SK-N-SH (cell line): ENCODE data around the gene FRAS1. TPM values are rescaled to one million over a fixed set of nuclear protein-coding genes. Genes with fewer than 3 reads are reported as not detected.

Source experiments
- CTCF ChIA-PET: fragments of 300-600, 350-600 bp; formaldehyde crosslinking; extraction: SDS; loops from one replicate; lab custom pipeline; 2021; lab: Yijun Ruan, JAX
- POLR2A ChIA-PET: fragments of 350-600 bp; sonication (Branson Sonifier 250); formaldehyde crosslinking; extraction: SDS; loops from one replicate; lab custom pipeline; 2020; ENCODE audit warnings: antibody characterized with exemption, inconsistent platforms; lab: Yijun Ruan, JAX
- DNase-seq: peaks from one replicate; pipeline ENCODE4 v3.0.0; 2012
- H2AFZ ChIP-seq: fragments of 200-600 bp; sonication (generic); 2 replicates; pipeline ENCODE4 v1.8.1; 2016; ENCODE audit warnings: antibody characterized with exemption, mild to moderate bottlenecking, low read depth
- H3F3A ChIP-seq: fragments of 200-600 bp; sonication (generic); replicated peaks from 2 replicates; pipeline ENCODE3; 2016; ENCODE audit warnings: antibody characterized with exemption, mild to moderate bottlenecking; ENCODE audit not compliant: insufficient read depth
- H3K27ac ChIP-seq, 2 experiments: fragments of 200-500 bp in 1 of 2; fragments of 200-600 bp in 1 of 2; sonication (Bioruptor generic) in 1 of 2; sonication (generic), shearing (Covaris generic) in 1 of 2; 2 replicates each; pipeline versions ENCODE4 v1.5.1 to v1.6.1; 2014 to 2016; ENCODE audit warnings: low read depth in 2 of 2, inconsistent platforms in 1 of 2, low read length in 1 of 2, mild to moderate bottlenecking in 1 of 2, mixed read lengths in 1 of 2
- H3K27me3 ChIP-seq: fragments of 200-600 bp; sonication (generic), shearing (Covaris generic); 2 replicates; pipeline ENCODE4 v1.6.1; 2016; ENCODE audit warnings: mixed run types; ENCODE audit not compliant: insufficient read depth
- H3K36me3 ChIP-seq, 2 experiments: fragments of 200-500 bp in 1 of 2; fragments of 200-600 bp in 1 of 2; sonication (Bioruptor generic) in 1 of 2; sonication (generic) in 1 of 2; replicated peaks in 1 of 2; 2 replicates each; pipeline versions ENCODE3 to v1.5.1; 2014 to 2016; ENCODE audit warnings: low read length in 1 of 2, mild to moderate bottlenecking in 1 of 2; ENCODE audit not compliant: insufficient read depth in 2 of 2, control insufficient read depth in 1 of 2
- H3K4me1 ChIP-seq, 2 experiments: fragments of 200-500 bp in 1 of 2; fragments of 200-600 bp in 1 of 2; sonication (Bioruptor generic) in 1 of 2; sonication (generic), shearing (Covaris generic) in 1 of 2; 2 replicates each; pipeline versions ENCODE4 v1.5.1 to v1.6.1; 2014 to 2016; ENCODE audit warnings: low read depth in 1 of 2, low read length in 1 of 2, mixed run types in 1 of 2; ENCODE audit not compliant: insufficient read depth in 2 of 2, control insufficient read depth in 1 of 2
- H3K4me2 ChIP-seq: fragments of 200-600 bp; sonication (generic), shearing (Covaris generic); 2 replicates; pipeline ENCODE4 v1.6.1; 2017; ENCODE audit warnings: mixed run types
- H3K4me3 ChIP-seq, 2 experiments: fragments of 200-500 bp in 1 of 2; fragments of 200-600 bp in 1 of 2; sonication (Bioruptor generic) in 1 of 2; sonication (generic), shearing (Covaris generic) in 1 of 2; 2 replicates each; pipeline versions ENCODE4 v1.5.1 to v1.8.1; 2014 to 2016; ENCODE audit warnings: low read depth in 2 of 2, inconsistent platforms in 1 of 2, low read length in 1 of 2, mild to moderate bottlenecking in 1 of 2, mixed read lengths in 1 of 2, moderate library complexity in 1 of 2
- H3K79me2 ChIP-seq: fragments of 200-600 bp; sonication (generic); 2 replicates; pipeline ENCODE4 v1.8.1; 2017; ENCODE audit warnings: mild to moderate bottlenecking; ENCODE audit not compliant: insufficient read depth
- H3K9ac ChIP-seq: fragments of 200-600 bp; sonication (generic); 2 replicates; pipeline ENCODE4 v1.6.1; 2017; ENCODE audit warnings: mixed run types
- H3K9me2 ChIP-seq: fragments of 200-600 bp; sonication (generic); 2 replicates; pipeline ENCODE4 v1.6.1; 2017; ENCODE audit warnings: mixed run types
- H3K9me3 ChIP-seq: fragments of 200-600 bp; sonication (generic); 2 replicates; pipeline ENCODE4 v1.6.1; 2017; ENCODE audit warnings: mixed run types, mild to moderate bottlenecking, moderate library complexity
- H4K20me1 ChIP-seq: fragments of 200-600 bp; sonication (generic); 2 replicates; pipeline ENCODE4 v1.6.1; 2017; ENCODE audit warnings: mild to moderate bottlenecking, mixed run types; ENCODE audit not compliant: insufficient read depth
- EP300 ChIP-seq, 2 experiments: IDR thresholded peaks; 2 replicates each; pipeline versions ENCODE4 v1.4.0 to v1.6.1; 2012; ENCODE audit warnings: borderline replicate concordance in 1 of 2, low read depth in 1 of 2, low read length in 1 of 2
- EZH2phosphoT487 ChIP-seq: fragments of 200-600 bp; sonication (generic); IDR thresholded peaks from 2 replicates; pipeline ENCODE4 v1.6.1; 2017; ENCODE audit warnings: low read depth, mixed run types, mild to moderate bottlenecking, antibody characterized with exemption, moderate library complexity, borderline replicate concordance
- FOSL2 ChIP-seq: IDR thresholded peaks from 2 replicates; pipeline ENCODE4 v1.4.0; 2012; ENCODE audit warnings: low read depth, mild to moderate bottlenecking, moderate library complexity, borderline replicate concordance
- FOXJ3 ChIP-seq: sonication (generic); formaldehyde crosslinking; IDR thresholded peaks from 2 replicates; pipeline ENCODE4 v1.5.1; 2020; ENCODE audit warnings: mild to moderate bottlenecking, missing genetic modification reagents
- FOXM1 ChIP-seq: IDR thresholded peaks from 2 replicates; pipeline ENCODE4 v1.4.0; 2012; ENCODE audit warnings: low read depth, mild to moderate bottlenecking
- GABPA ChIP-seq: IDR thresholded peaks from 2 replicates; pipeline ENCODE4 v1.4.0; 2012; ENCODE audit warnings: low read depth, mild to moderate bottlenecking
- IRF3 ChIP-seq: fragments of 150-350 bp; IDR thresholded peaks from 2 replicates; pipeline ENCODE4 v1.6.1; 2016; ENCODE audit warnings: mild to moderate bottlenecking, low read depth, low read length
- MAX ChIP-seq: IDR thresholded peaks from 2 replicates; pipeline ENCODE4 v1.4.0; 2012; ENCODE audit warnings: low read depth
- MXI1 ChIP-seq: IDR thresholded peaks from 2 replicates; pipeline ENCODE4 v1.6.1; 2012; ENCODE audit warnings: mild to moderate bottlenecking, low read depth, low read length, improper control_type of control experiment
- NFIC ChIP-seq: IDR thresholded peaks from 2 replicates; pipeline ENCODE4 v1.4.0; 2012; ENCODE audit warnings: borderline replicate concordance
- NRF1 ChIP-seq: IDR thresholded peaks from 2 replicates; pipeline ENCODE4 v1.6.1; 2012; ENCODE audit warnings: low read depth, mild to moderate bottlenecking, low read length
- PBX3 ChIP-seq: IDR thresholded peaks from 2 replicates; pipeline ENCODE4; 2012
- POLR2AphosphoS5 ChIP-seq: IDR thresholded peaks from 2 replicates; pipeline ENCODE4 v1.6.1; 2012; ENCODE audit warnings: low read depth, low read length
- RCOR1 ChIP-seq: fragments of 150-350 bp; IDR thresholded peaks from 2 replicates; pipeline ENCODE4 v1.6.1; 2017; ENCODE audit warnings: antibody characterized with exemption, low read length
- RFX5 ChIP-seq: IDR thresholded peaks from 2 replicates; pipeline ENCODE4 v1.6.1; 2012; ENCODE audit warnings: mild to moderate bottlenecking, improper control_type of control experiment, low read length
- SMC3 ChIP-seq: IDR thresholded peaks from 2 replicates; pipeline ENCODE4 v1.6.1; 2012; ENCODE audit warnings: low read depth, low read length, improper control_type of control experiment
- TCF12 ChIP-seq: IDR thresholded peaks from 2 replicates; pipeline ENCODE4 v1.4.0; 2012
- USF1 ChIP-seq: IDR thresholded peaks from 2 replicates; pipeline ENCODE4 v1.4.0; 2012; ENCODE audit warnings: low read depth, borderline replicate concordance
- YY1 ChIP-seq: IDR thresholded peaks from 2 replicates; pipeline ENCODE4 v1.4.0; 2012; ENCODE audit warnings: low read depth, mild to moderate bottlenecking
- ZBTB33 ChIP-seq: IDR thresholded peaks from 2 replicates; pipeline ENCODE4 v1.4.0; 2012; ENCODE audit warnings: low read depth, borderline replicate concordance
- WGBS: methylation state at CpG from one replicate; pipeline ENCODE4 v1.1.6; 2017; ENCODE audit warnings: low lambda C conversion rate; 5-methylcytosine and 5-hydroxymethylcytosine counted together
- polyA plus RNA-seq, 3 experiments: library from polyadenylated mRNA; depleted of rRNA; stranded (reverse); fragments of >200 nt; gene quantifications; 2 replicates each; pipeline ENCODE4 v1.2.3, GENCODE V29; 2012

The FRAS1 gene
- polyA plus RNA-seq, 1 of the 3 experiments (the other 2 are of a cell fraction), result 8.3 TPM

GRCh38 chr4:78331186-78331585, 274.1 kb downstream of the FRAS1 start:
- Histone ChIP-seq H3F3A (no peaks in the 10 kb centered on the region), H2AFZ (no peak overlapping the region), H3K36me3 (peaks cover 8 to 10% of the 10 kb centered on the region in 2 experiments), H3K4me2 (no peak overlapping the region), H4K20me1 (no peaks in the 10 kb centered on the region), H3K4me3 (no peak overlapping the region), H3K9ac (no peak overlapping the region), H3K27ac (no peak overlapping the region), H3K4me1 (peaks cover 0 to 2% of the 10 kb centered on the region in 2 experiments; a peak in 1 of 4 replicates), H3K9me3 (no peaks in the 10 kb centered on the region), H3K9me2 (no peaks in the 10 kb centered on the region), H3K27me3 (no peaks in the 10 kb centered on the region), H3K79me2 (no peaks in the 10 kb centered on the region)
- POLR2A ChIA-PET, result no interaction called here
- TF ChIP-seq GABPA (no peak), RFX5 (no peak), NFIC (no peak), EZH2phosphoT487 (no peak), RCOR1 (no peak), NRF1 (no peak), ZBTB33 (no peak), POLR2AphosphoS5 (no peak), MAX (no peak), PBX3 (no peak), IRF3 (no peak), FOXM1 (no peak), YY1 (no peak), SMC3 (no peak), TCF12 (no peak), FOXJ3 (no peak), FOSL2 (no peak), USF1 (no peak), MXI1 (no peak), EP300 (IDR thresholded peaks at IDR 0.05; ENCODE audit: borderline replicate concordance in 1 of 2, low read depth in 1 of 2, low read length in 1 of 2) (no peak)
- 95% methylated on average over 2 of the region's 2 CpGs for WGBS
- CTCF ChIA-PET, result interaction anchor here (1.4 kb wide), 1 partner anchor 31 kb away, joined by 3 read pairs; no protein-coding TSS in a partner anchor
- DNase-seq, result no peak
